HL-60 (cell line): ENCODE measurements around the gene CAMKMT.

ENCODE experiments used
- DNase-seq, 2 experiments: peaks; one replicate each; pipeline ENCODE4 v3.0.0-alpha.2; 2010 to 2020; ENCODE audit warnings: low read depth in 1 of 2, low spot score in 1 of 2
- H3K27ac ChIP-seq: fragments of 250-450 bp; sonication (Bioruptor Pico); replicated peaks from 2 replicates; pipeline ENCODE4 v1.5.1; 2020; ENCODE audit warnings: mild to moderate bottlenecking, moderate library complexity
- H3K27me3 ChIP-seq: fragments of 250-450 bp; sonication (Bioruptor Pico); 2 replicates; pipeline ENCODE4 v1.5.1; 2021; ENCODE audit warnings: mild to moderate bottlenecking, moderate library complexity; ENCODE audit not compliant: insufficient read depth, poor library complexity, severe bottlenecking
- H3K4me3 ChIP-seq: replicated peaks from 2 replicates; pipeline ENCODE4 v1.5.1; 2011; ENCODE audit warnings: mild to moderate bottlenecking, control low read depth, low read length; ENCODE audit not compliant: insufficient read depth
- GABPA ChIP-seq: IDR thresholded peaks from 2 replicates; pipeline ENCODE4 v1.6.1; 2012; ENCODE audit warnings: low read depth
- POLR2AphosphoS5 ChIP-seq: IDR thresholded peaks from 2 replicates; pipeline ENCODE4 v1.6.1; 2012; ENCODE audit warnings: low read depth
- SPI1 ChIP-seq: IDR thresholded peaks from 2 replicates; pipeline ENCODE4 v1.6.1; 2012; ENCODE audit warnings: low read depth, mild to moderate bottlenecking, borderline replicate concordance
- TF ChIP-seq, protein P1 (sequence below): IDR thresholded peaks from 2 replicates; pipeline ENCODE4 v1.6.1; 2012; ENCODE audit warnings: low read depth; ENCODE audit not compliant: insufficient replicate concordance
- TF ChIP-seq, protein P2 (sequence below): IDR thresholded peaks from one replicate; pipeline ENCODE4 v1.5.1; 2011; ENCODE audit warnings: low read length, control low read depth, inconsistent platforms; ENCODE audit not compliant: insufficient read depth

CAMKMT gene

DNA sequence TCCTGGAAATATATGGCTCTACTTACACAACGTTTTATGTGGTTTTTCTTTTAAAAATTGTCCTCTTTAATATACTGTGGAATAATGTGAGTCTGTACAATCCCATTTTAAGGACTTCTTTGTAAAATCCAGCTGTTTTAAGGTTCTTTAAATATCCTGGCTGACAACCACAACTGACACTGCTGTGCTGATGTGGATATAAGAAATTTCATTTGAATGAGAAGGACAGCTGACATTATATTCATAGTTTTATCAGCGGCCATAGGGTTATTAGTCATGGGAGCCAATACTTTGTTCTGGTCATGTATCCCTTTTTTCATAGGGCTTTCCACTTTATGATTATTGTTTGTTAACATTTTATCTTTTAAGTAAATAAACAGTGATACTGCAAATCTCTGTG, 169.5 kb downstream of the CAMKMT start:
- H3K27me3 ChIP-seq = no peaks in the 10 kb centered on the region
- TF ChIP-seq, protein P1, sequence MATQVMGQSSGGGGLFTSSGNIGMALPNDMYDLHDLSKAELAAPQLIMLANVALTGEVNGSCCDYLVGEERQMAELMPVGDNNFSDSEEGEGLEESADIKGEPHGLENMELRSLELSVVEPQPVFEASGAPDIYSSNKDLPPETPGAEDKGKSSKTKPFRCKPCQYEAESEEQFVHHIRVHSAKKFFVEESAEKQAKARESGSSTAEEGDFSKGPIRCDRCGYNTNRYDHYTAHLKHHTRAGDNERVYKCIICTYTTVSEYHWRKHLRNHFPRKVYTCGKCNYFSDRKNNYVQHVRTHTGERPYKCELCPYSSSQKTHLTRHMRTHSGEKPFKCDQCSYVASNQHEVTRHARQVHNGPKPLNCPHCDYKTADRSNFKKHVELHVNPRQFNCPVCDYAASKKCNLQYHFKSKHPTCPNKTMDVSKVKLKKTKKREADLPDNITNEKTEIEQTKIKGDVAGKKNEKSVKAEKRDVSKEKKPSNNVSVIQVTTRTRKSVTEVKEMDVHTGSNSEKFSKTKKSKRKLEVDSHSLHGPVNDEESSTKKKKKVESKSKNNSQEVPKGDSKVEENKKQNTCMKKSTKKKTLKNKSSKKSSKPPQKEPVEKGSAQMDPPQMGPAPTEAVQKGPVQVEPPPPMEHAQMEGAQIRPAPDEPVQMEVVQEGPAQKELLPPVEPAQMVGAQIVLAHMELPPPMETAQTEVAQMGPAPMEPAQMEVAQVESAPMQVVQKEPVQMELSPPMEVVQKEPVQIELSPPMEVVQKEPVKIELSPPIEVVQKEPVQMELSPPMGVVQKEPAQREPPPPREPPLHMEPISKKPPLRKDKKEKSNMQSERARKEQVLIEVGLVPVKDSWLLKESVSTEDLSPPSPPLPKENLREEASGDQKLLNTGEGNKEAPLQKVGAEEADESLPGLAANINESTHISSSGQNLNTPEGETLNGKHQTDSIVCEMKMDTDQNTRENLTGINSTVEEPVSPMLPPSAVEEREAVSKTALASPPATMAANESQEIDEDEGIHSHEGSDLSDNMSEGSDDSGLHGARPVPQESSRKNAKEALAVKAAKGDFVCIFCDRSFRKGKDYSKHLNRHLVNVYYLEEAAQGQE = no peak
- no peak for TF ChIP-seq POLR2AphosphoS5
- no peak for TF ChIP-seq SPI1
- TF ChIP-seq GABPA = no peak
- TF ChIP-seq, protein P2, sequence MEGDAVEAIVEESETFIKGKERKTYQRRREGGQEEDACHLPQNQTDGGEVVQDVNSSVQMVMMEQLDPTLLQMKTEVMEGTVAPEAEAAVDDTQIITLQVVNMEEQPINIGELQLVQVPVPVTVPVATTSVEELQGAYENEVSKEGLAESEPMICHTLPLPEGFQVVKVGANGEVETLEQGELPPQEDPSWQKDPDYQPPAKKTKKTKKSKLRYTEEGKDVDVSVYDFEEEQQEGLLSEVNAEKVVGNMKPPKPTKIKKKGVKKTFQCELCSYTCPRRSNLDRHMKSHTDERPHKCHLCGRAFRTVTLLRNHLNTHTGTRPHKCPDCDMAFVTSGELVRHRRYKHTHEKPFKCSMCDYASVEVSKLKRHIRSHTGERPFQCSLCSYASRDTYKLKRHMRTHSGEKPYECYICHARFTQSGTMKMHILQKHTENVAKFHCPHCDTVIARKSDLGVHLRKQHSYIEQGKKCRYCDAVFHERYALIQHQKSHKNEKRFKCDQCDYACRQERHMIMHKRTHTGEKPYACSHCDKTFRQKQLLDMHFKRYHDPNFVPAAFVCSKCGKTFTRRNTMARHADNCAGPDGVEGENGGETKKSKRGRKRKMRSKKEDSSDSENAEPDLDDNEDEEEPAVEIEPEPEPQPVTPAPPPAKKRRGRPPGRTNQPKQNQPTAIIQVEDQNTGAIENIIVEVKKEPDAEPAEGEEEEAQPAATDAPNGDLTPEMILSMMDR = no peak
- no peak for DNase-seq
- H3K4me3 ChIP-seq = no peak overlapping the region
- H3K27ac ChIP-seq = no peak overlapping the region

DNA sequence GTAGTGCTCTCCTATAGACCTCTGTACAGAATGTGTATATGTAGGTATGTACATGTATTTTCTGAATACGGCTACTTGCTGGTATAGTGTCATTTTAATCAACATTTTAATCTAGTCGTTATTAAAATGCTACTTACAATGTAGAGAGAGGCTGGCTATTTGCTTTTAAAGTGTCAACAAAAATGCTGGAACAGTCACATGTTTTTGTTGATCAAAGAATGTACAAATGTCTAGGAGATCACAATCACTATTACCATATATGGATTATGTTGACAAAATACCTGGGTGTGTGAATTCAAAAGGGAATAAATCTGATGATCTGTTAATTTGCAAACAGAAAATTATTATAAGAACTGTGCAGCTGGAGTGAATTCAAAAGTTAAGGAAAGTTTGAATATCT, 170.3 kb downstream of the CAMKMT start:
- no peak for DNase-seq
- TF ChIP-seq POLR2AphosphoS5 = no peak
- TF ChIP-seq, protein P2 = no peak
- TF ChIP-seq SPI1 = no peak
- TF ChIP-seq, protein P1 = no peak
- H3K27me3 ChIP-seq = no peaks in the 10 kb centered on the region
- no peak overlapping the region for H3K4me3 ChIP-seq
- no peak overlapping the region for H3K27ac ChIP-seq

DNA sequence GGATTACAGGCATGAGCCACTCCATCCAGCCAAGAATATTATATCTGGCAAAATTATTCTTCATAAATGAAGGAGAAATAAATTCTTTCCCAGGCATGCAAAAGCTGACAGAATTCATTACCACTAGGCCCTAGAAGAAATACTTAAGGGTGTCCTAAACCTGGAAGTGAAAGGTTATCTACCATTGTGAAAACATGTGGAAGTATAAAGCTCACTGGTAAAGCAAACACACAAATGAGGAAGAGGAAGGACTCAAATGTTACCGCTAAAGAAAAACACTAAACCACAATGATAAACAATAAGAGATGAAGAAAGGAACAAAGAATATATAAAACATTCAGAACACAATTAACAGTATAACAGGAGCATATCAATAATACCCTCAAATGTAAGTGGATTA, 171.8 kb downstream of the CAMKMT start:
- TF ChIP-seq, protein P1 = no peak
- TF ChIP-seq, protein P2 = no peak
- TF ChIP-seq SPI1 = peak; percentile 86
- Histone ChIP-seq H3K27me3 (no peaks in the 10 kb centered on the region), H3K4me3 (no peak overlapping the region), H3K27ac (no peak overlapping the region)
- peak; percentile 12 to 14 for DNase-seq
